ENCODE measurements around the gene DACT1. TPM values are rescaled to one million over a fixed set of nuclear protein-coding genes. Genes with fewer than 3 reads are reported as not detected.

The DACT1 gene
- total RNA-seq, 1 experiment from 2014 or later = not detected

- intact Hi-C loops (cut with micrococcal nuclease; ENCODE audit: unreplicated experiment) = no loop called here
- H3K27ac ChIP-seq = no peak overlapping the region
- CTCF ChIA-PET = no interaction called here
- H3K4me3 ChIP-seq = no peak overlapping the region
- no peaks in the 10 kb centered on the region for H3K4me1 ChIP-seq (replicated peaks; ENCODE audit: insufficient read depth)
- no peaks in the 10 kb centered on the region for H3K79me2 ChIP-seq (ENCODE audit: low read depth)
- H4K20me1 ChIP-seq (ENCODE audit: insufficient read depth) = no peaks in the 10 kb centered on the region
- H2AFZ ChIP-seq = no peak overlapping the region
- H3K4me2 ChIP-seq = no peak overlapping the region
- no TSS peak for BruUV-seq (replicated peaks)
- POLR2A ChIA-PET (ENCODE audit: unreplicated experiment) = interaction anchor here (0.6 to 0.8 kb wide), 2 partner anchors 261 to 457 kb away, joined by 4 read pairs; no protein-coding TSS in a partner anchor
- TF ChIP-seq CTCF (conservative IDR thresholded peaks at IDR 0.05) (no peak), EZH2 (IDR thresholded peaks at IDR 0.05; ENCODE audit: low read depth) (no peak)
- H3K27me3 ChIP-seq (ENCODE audit: insufficient read depth, low read depth) = peaks cover 28% of the 10 kb centered on the region
- no peaks in the 10 kb centered on the region for H3K9me2 ChIP-seq (ENCODE audit: insufficient read depth)
- H3F3A ChIP-seq (ENCODE audit: insufficient read depth, low read depth) = no peaks in the 10 kb centered on the region
- H3K36me3 ChIP-seq (ENCODE audit: low read depth) = no peaks in the 10 kb centered on the region
- no peak for DNase-seq
- H3K9me3 ChIP-seq (ENCODE audit: insufficient read depth, low read depth) = no peaks in the 10 kb centered on the region
Measured at GRCh38 chr14:58625438-58625837, 12.3 kb upstream of the DACT1 start.

GRCh38 chr14:58626431-58626831 is 11.3 kb upstream of the DACT1 start:
- H3K4me3 ChIP-seq = no peak overlapping the region
- H3K36me3 ChIP-seq (ENCODE audit: low read depth) = no peaks in the 10 kb centered on the region
- H3K27ac ChIP-seq = no peak overlapping the region
- H3K4me2 ChIP-seq = no peak overlapping the region
- no peak for DNase-seq
- H3K27me3 ChIP-seq (ENCODE audit: insufficient read depth, low read depth) = peaks cover 36% of the 10 kb centered on the region
- TF ChIP-seq EZH2 (IDR thresholded peaks at IDR 0.05; ENCODE audit: low read depth) (no peak), CTCF (conservative IDR thresholded peaks at IDR 0.05) (no peak)
- H3K4me1 ChIP-seq (replicated peaks; ENCODE audit: insufficient read depth) = no peaks in the 10 kb centered on the region
- no peaks in the 10 kb centered on the region for H3K9me2 ChIP-seq (ENCODE audit: insufficient read depth)
- no peaks in the 10 kb centered on the region for H4K20me1 ChIP-seq (ENCODE audit: insufficient read depth)
- H3K9me3 ChIP-seq (ENCODE audit: insufficient read depth, low read depth) = no peaks in the 10 kb centered on the region
- H3F3A ChIP-seq (ENCODE audit: insufficient read depth, low read depth) = no peaks in the 10 kb centered on the region
- CTCF ChIA-PET = no interaction called here
- intact Hi-C loops (cut with micrococcal nuclease; ENCODE audit: unreplicated experiment) = no loop called here
- no peak overlapping the region for H2AFZ ChIP-seq
- no peaks in the 10 kb centered on the region for H3K79me2 ChIP-seq (ENCODE audit: low read depth)
- no TSS peak for BruUV-seq (replicated peaks)
- POLR2A ChIA-PET (ENCODE audit: unreplicated experiment) = no interaction called here

- ChIA-PET CTCF (no interaction called here), POLR2A (ENCODE audit: unreplicated experiment) (no interaction called here)
- no peaks in the 10 kb centered on the region for H4K20me1 ChIP-seq (ENCODE audit: insufficient read depth)
- H2AFZ ChIP-seq = no peak overlapping the region
- H3K36me3 ChIP-seq (ENCODE audit: low read depth) = no peaks in the 10 kb centered on the region
- no peaks in the 10 kb centered on the region for H3K9me2 ChIP-seq (ENCODE audit: insufficient read depth)
- no peak for DNase-seq
- peaks cover 52% of the 10 kb centered on the region for H3K27me3 ChIP-seq (ENCODE audit: insufficient read depth, low read depth)
- no peak overlapping the region for H3K4me2 ChIP-seq
- no peak for TF ChIP-seq EZH2 (IDR thresholded peaks at IDR 0.05; ENCODE audit: low read depth)
- TF ChIP-seq CTCF (conservative IDR thresholded peaks at IDR 0.05) = no peak
- H3K9me3 ChIP-seq (ENCODE audit: insufficient read depth, low read depth) = no peaks in the 10 kb centered on the region
- H3K27ac ChIP-seq = no peak overlapping the region
- BruUV-seq (replicated peaks) = no TSS peak
- intact Hi-C loops (cut with micrococcal nuclease; ENCODE audit: unreplicated experiment) = no loop called here
- H3F3A ChIP-seq (ENCODE audit: insufficient read depth, low read depth) = no peaks in the 10 kb centered on the region
- H3K4me3 ChIP-seq = no peak overlapping the region
- no peaks in the 10 kb centered on the region for H3K79me2 ChIP-seq (ENCODE audit: low read depth)
- H3K4me1 ChIP-seq (replicated peaks; ENCODE audit: insufficient read depth) = no peaks in the 10 kb centered on the region
Measured at GRCh38 chr14:58628406-58628805, 9.4 kb upstream of the DACT1 start.

Data from PC-9 (cell line).